GM12873 (cell line): Measurements from ENCODE around the gene GABRE.

Source experiments
- CTCF ChIP-seq: IDR thresholded peaks from 2 replicates; pipeline ENCODE4 v1.5.1; 2012; ENCODE audit warnings: low read depth, mild to moderate bottlenecking, moderate library complexity, low read length, control low read depth; ENCODE audit not compliant: insufficient read depth; ENCODE audit errors: missing control alignments

GABRE gene, protein sequence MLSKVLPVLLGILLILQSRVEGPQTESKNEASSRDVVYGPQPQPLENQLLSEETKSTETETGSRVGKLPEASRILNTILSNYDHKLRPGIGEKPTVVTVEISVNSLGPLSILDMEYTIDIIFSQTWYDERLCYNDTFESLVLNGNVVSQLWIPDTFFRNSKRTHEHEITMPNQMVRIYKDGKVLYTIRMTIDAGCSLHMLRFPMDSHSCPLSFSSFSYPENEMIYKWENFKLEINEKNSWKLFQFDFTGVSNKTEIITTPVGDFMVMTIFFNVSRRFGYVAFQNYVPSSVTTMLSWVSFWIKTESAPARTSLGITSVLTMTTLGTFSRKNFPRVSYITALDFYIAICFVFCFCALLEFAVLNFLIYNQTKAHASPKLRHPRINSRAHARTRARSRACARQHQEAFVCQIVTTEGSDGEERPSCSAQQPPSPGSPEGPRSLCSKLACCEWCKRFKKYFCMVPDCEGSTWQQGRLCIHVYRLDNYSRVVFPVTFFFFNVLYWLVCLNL

DNA sequence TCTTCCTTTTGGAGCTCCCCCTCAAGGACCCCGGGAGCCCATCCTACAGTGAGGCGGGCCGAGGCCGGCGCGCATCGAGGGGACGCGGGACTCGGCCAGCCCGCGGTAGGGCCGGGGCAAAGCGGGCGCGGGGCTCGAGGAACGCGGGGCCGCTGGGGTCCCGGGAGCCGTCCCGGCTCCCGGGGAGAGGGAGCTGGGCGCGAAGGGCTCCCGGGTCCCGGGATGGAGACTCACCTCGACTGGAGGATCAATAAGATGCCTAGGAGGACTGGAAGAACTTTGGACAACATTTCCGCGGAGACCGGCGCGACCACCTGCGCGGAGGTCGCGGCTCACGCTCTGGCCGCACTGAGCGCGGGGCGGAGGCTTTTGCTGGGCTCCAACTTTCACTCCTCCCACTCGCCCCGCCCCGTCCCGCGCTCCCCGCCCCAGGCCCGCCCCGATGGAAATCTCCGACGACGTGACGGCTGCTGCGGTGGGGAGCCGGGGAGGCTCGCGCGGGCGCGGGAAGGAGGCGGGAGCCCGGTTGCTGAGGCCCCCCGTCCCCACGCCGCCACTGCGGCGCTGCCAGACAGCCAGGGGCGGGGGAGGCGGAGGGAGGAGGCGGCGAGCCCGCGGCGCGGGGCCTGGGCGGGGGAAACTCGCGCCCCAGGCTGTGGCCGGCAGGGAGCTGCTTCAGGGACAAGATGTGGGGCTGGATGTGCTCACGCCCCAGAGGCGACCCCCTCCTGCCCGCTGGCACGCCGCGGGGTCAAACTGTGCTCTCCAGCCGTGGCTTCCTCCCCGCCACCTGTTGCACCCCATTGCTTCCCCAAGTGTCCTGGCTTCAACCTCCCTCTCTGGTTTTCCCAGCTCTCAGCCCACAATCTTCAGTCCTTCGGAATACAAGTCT is at the start of gene GABRE:
Gene GABRE (minus strand): TSS at position 341 of the 892 bp plus-strand sequence. CDS start 51 bp downstream, at position 290.
- TF ChIP-seq CTCF = no peak

GRCh38 chrX:152020888-152021287 is 46.4 kb upstream of the GABRE start:
- TF ChIP-seq CTCF = no peak

DNA sequence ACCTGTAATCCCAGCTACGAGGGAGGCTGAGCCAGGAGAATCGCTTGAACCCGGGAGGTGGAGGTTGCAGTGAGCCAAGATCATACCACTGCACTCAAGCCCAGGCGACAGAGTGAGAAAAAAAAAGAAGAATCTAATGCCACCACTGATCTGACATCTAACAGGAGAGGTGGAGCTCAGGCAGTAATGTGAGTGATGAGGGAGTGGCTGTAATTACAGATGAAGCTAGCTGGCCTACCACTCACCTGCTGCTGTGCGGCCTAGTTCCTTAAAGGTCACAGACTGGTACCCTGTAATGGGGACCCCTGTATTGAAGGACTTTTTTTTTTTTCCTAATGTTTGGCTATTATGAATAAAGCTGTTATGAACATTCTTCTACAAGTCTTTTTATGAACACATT is 25.3 kb upstream of the GABRE start:
- no peak for TF ChIP-seq CTCF

- TF ChIP-seq CTCF = no peak
Observed at GRCh38 chrX:151997539-151997938, 23.1 kb upstream of the GABRE start.

DNA sequence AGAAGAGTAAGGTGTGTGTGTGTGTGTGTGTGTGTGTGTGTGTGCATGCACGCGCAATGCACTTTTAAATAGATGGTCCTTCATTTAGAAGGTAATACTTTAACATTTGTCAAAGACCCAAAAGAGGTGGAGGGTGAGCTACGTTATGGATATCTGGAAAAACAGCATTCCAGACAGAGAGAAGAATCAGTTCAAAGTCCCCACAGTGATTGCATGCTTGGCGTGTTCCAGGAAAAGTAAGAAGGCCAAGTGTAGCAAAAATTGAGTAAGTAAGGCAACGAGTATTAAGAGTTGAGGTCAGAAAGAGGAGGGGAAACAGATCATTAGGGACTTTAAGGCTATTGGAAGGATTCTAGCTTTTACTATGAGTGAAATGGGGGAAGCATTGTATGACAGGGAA is 21.9 kb upstream of the GABRE start:
- TF ChIP-seq CTCF = no peak

- TF ChIP-seq CTCF = no peak
Observed at GRCh38 chrX:151994476-151994875, 20.0 kb upstream of the GABRE start.
